ENCODE measurements around the gene KCTD1. TPM values are rescaled to one million over a fixed set of nuclear protein-coding genes. Genes with fewer than 3 reads are reported as not detected.

KCTD1 gene
- total RNA-seq (10 to 100 TPM; 10.7 to 13.2 TPM), polyA plus RNA-seq (1 to 10 TPM; 5.1 to 7.9 TPM)
- long read RNA-seq, donor 1, partial matches to known transcripts = 0 of 6 reads
- long read RNA-seq, donor 1, other reads (novel, unspliced or antisense) = 4 of 6 reads
- long read RNA-seq, donor 2, transcript KCTD1-202 (5 exons, 2,103 nt) = major isoform, 5 of 11 reads
- long read RNA-seq, donor 2, partial matches to known transcripts = 0 of 11 reads
- long read RNA-seq, donor 2, other reads (novel, unspliced or antisense) = 4 of 11 reads

GRCh38 chr18:26548415-26549262 lies at the start of gene KCTD1:
Gene KCTD1 (minus strand): TSS chr18:26548553. CDS start chr18:26548536, 17 bp downstream.
- intact Hi-C loops (cut with DNase I) = loop anchor here (5.0 to 10.0 kb wide), 3 partner anchors 99 to 244 kb away; no protein-coding TSS in a partner anchor
- no peaks in the 10 kb centered on the region for H3K4me1 ChIP-seq (ENCODE audit: control insufficient read depth in 1 of 2, insufficient read depth in 2 of 2, low read length in 2 of 2)

GRCh38 chr18:26593365-26594320 lies 45.3 kb upstream of the KCTD1 start:
- no peak overlapping the region for H3K27ac ChIP-seq (ENCODE audit: low read depth in 1 of 2, low read length in 2 of 2)
- DNase-seq = no peak
- H3K4me3 ChIP-seq (ENCODE audit: low read length in 2 of 2) = no peak overlapping the region
- no peak for ATAC-seq (ENCODE audit: low FRiP score)
- intact Hi-C loops (cut with DNase I) = no loop called here
- 72 to 76% methylated on average over 2 of the region's 2 CpGs for whole genome bisulfite sequencing, 2 donors
- no peaks in the 10 kb centered on the region for H3K4me1 ChIP-seq (ENCODE audit: control insufficient read depth in 1 of 2, insufficient read depth in 2 of 2, low read length in 2 of 2)
- no peaks in the 10 kb centered on the region for H3K27me3 ChIP-seq (ENCODE audit: control insufficient read depth in 1 of 2, insufficient read depth in 2 of 2, low read length in 1 of 2)
- H3K9me3 ChIP-seq (ENCODE audit: control insufficient read depth, low read length) = peaks cover 1% of the 10 kb centered on the region
- H3K36me3 ChIP-seq (ENCODE audit: control insufficient read depth in 1 of 2, insufficient read depth in 2 of 2, low read length in 1 of 2) = no peaks in the 10 kb centered on the region

More at GRCh38 chr18:26548415-26549262, at the start of gene KCTD1:
- WGBS, 2 donors = 1% methylated on average over 65 to 88 of the region's 88 CpGs
- Histone ChIP-seq H3K27ac (ENCODE audit: low read depth in 1 of 2, low read length in 2 of 2) (peak within 1 kb of the TSS in 1 of 2 donors; percentile 6), H3K27me3 (ENCODE audit: control insufficient read depth in 1 of 2, insufficient read depth in 2 of 2, low read length in 1 of 2) (no peaks in the 10 kb centered on the region), H3K36me3 (ENCODE audit: control insufficient read depth in 1 of 2, insufficient read depth in 2 of 2, low read length in 1 of 2) (no peaks in the 10 kb centered on the region), H3K9me3 (ENCODE audit: control insufficient read depth, low read length) (no peaks in the 10 kb centered on the region), H3K4me3 (ENCODE audit: low read length in 2 of 2) (peak within 1 kb of the TSS; percentile 73 to 91)
- ATAC-seq (ENCODE audit: low FRiP score) = peak; percentile 61
- DNase-seq = peak; percentile 89 to 90

- Histone ChIP-seq H3K27me3 (ENCODE audit: control insufficient read depth in 1 of 2, insufficient read depth in 2 of 2, low read length in 1 of 2) (no peaks in the 10 kb centered on the region), H3K36me3 (ENCODE audit: control insufficient read depth in 1 of 2, insufficient read depth in 2 of 2, low read length in 1 of 2) (no peaks in the 10 kb centered on the region), H3K9me3 (ENCODE audit: control insufficient read depth, low read length) (no peaks in the 10 kb centered on the region), H3K4me3 (ENCODE audit: low read length in 2 of 2) (no peak overlapping the region), H3K4me1 (ENCODE audit: control insufficient read depth in 1 of 2, insufficient read depth in 2 of 2, low read length in 2 of 2) (no peaks in the 10 kb centered on the region), H3K27ac (ENCODE audit: low read depth in 1 of 2, low read length in 2 of 2) (no peak overlapping the region)
- intact Hi-C loops (cut with DNase I) = no loop called here
- 78 to 94% methylated on average over 6 of the region's 6 CpGs for WGBS, 2 donors
- ATAC-seq (ENCODE audit: low FRiP score) (no peak), DNase-seq (no peak)
These were observed 36.4 kb upstream of the KCTD1 start for GRCh38 chr18:26584745-26585144.

- H3K27ac ChIP-seq (ENCODE audit: low read depth in 1 of 2, low read length in 2 of 2) = no peak overlapping the region
- DNase-seq (no peak), ATAC-seq (ENCODE audit: low FRiP score) (no peak)
- H3K36me3 ChIP-seq (ENCODE audit: control insufficient read depth in 1 of 2, insufficient read depth in 2 of 2, low read length in 1 of 2) = no peaks in the 10 kb centered on the region
- H3K4me1 ChIP-seq (ENCODE audit: control insufficient read depth in 1 of 2, insufficient read depth in 2 of 2, low read length in 2 of 2) = peaks cover 0 to 1% of the 10 kb centered on the region in 2 donors
- no peaks in the 10 kb centered on the region for H3K9me3 ChIP-seq (ENCODE audit: control insufficient read depth, low read length)
- no peaks in the 10 kb centered on the region for H3K27me3 ChIP-seq (ENCODE audit: control insufficient read depth in 1 of 2, insufficient read depth in 2 of 2, low read length in 1 of 2)
- WGBS, 2 donors = 74 to 76% methylated on average over 6 of the region's 6 CpGs
- no peak overlapping the region for H3K4me3 ChIP-seq (ENCODE audit: low read length in 2 of 2)
- intact Hi-C loops (cut with DNase I) = no loop called here
These were observed 31.7 kb upstream of the KCTD1 start for GRCh38 chr18:26579941-26580618.

- intact Hi-C loops (cut with DNase I) = no loop called here
- Histone ChIP-seq H3K27me3 (ENCODE audit: control insufficient read depth in 1 of 2, insufficient read depth in 2 of 2, low read length in 1 of 2) (no peaks in the 10 kb centered on the region), H3K27ac (ENCODE audit: low read depth in 1 of 2, low read length in 2 of 2) (no peak overlapping the region), H3K36me3 (ENCODE audit: control insufficient read depth in 1 of 2, insufficient read depth in 2 of 2, low read length in 1 of 2) (no peaks in the 10 kb centered on the region), H3K4me1 (ENCODE audit: control insufficient read depth in 1 of 2, insufficient read depth in 2 of 2, low read length in 2 of 2) (peaks cover 0 to 1% of the 10 kb centered on the region in 2 donors), H3K4me3 (ENCODE audit: low read length in 2 of 2) (peak overlapping the region in 1 of 2 donors; percentile 39), H3K9me3 (ENCODE audit: control insufficient read depth, low read length) (no peaks in the 10 kb centered on the region)
- no peak for DNase-seq
- 60 to 69% methylated on average over 8 of the region's 8 CpGs for WGBS, 2 donors
- no peak for ATAC-seq (ENCODE audit: low FRiP score)
These were observed 27.5 kb upstream of the KCTD1 start for GRCh38 chr18:26575865-26576217.

- peak; percentile 56 to 79 for DNase-seq
- Histone ChIP-seq H3K36me3 (ENCODE audit: control insufficient read depth in 1 of 2, insufficient read depth in 2 of 2, low read length in 1 of 2) (no peaks in the 10 kb centered on the region), H3K27ac (ENCODE audit: low read depth in 1 of 2, low read length in 2 of 2) (no peak overlapping the region), H3K27me3 (ENCODE audit: control insufficient read depth in 1 of 2, insufficient read depth in 2 of 2, low read length in 1 of 2) (no peaks in the 10 kb centered on the region), H3K9me3 (ENCODE audit: control insufficient read depth, low read length) (no peaks in the 10 kb centered on the region), H3K4me3 (ENCODE audit: low read length in 2 of 2) (peak overlapping the region; percentile 39 to 56), H3K4me1 (ENCODE audit: control insufficient read depth in 1 of 2, insufficient read depth in 2 of 2, low read length in 2 of 2) (peaks cover 0 to 1% of the 10 kb centered on the region in 2 donors)
- intact Hi-C loops (cut with DNase I) = no loop called here
- peak; percentile 36 for ATAC-seq (ENCODE audit: low FRiP score)
- WGBS, 2 donors = 5 to 6% methylated on average over 27 of the region's 27 CpGs
These were observed 26.9 kb upstream of the KCTD1 start for GRCh38 chr18:26574958-26575864.

- no peak for ATAC-seq (ENCODE audit: low FRiP score)
- no peak for DNase-seq
These were observed 20.7 kb upstream of the KCTD1 start for GRCh38 chr18:26568926-26569665.

More at GRCh38 chr18:26568926-26569665, 20.7 kb upstream of the KCTD1 start:
- intact Hi-C loops (cut with DNase I) = no loop called here
- H3K27ac ChIP-seq (ENCODE audit: low read depth in 1 of 2, low read length in 2 of 2) = no peak overlapping the region
- 82 to 87% methylated on average over 5 of the region's 5 CpGs for WGBS, 2 donors
- H3K4me1 ChIP-seq (ENCODE audit: control insufficient read depth in 1 of 2, insufficient read depth in 2 of 2, low read length in 2 of 2) = no peaks in the 10 kb centered on the region
- no peaks in the 10 kb centered on the region for H3K36me3 ChIP-seq (ENCODE audit: control insufficient read depth in 1 of 2, insufficient read depth in 2 of 2, low read length in 1 of 2)
- H3K9me3 ChIP-seq (ENCODE audit: control insufficient read depth, low read length) = no peaks in the 10 kb centered on the region
- H3K27me3 ChIP-seq (ENCODE audit: control insufficient read depth in 1 of 2, insufficient read depth in 2 of 2, low read length in 1 of 2) = no peaks in the 10 kb centered on the region
- H3K4me3 ChIP-seq (ENCODE audit: low read length in 2 of 2) = no peak overlapping the region
